Activated T-cell treated with anti-CD3 and anti-CD28 coated beads, Interleukin-2, amount 50 U/mL, for 72 hours (primary cell): ENCODE results near the gene CYTIP. TPM values are rescaled to one million over a fixed set of nuclear protein-coding genes. Genes with fewer than 3 reads are reported as not detected.
"Not testable (repeated sequence)": the region's sequence is repeated elsewhere in the genome, so short reads cannot be mapped to it uniquely, and the experiment has no call there.

Source experiments
- ATAC-seq, 2 donors: fragments of 150-1000 bp; cut with Tn5 transposase; replicated peaks in 1 of 2; 2 replicates each; pipeline ENCODE4 v1.10.0; 2021; ENCODE audit warnings: moderate library complexity in 2 of 2, mild to moderate bottlenecking in 1 of 2
- DNase-seq, 2 donors: peaks; one replicate each; pipeline ENCODE4 v3.0.0; 2021 to 2022; ENCODE audit warnings: mixed read lengths in 1 of 2
- H3K27ac Mint-ChIP-seq: one replicate; pipeline ENCODE4 v1.8.0; 2022; ENCODE audit warnings: mild to moderate bottlenecking, moderate library complexity, mixed read lengths
- H3K27me3 Mint-ChIP-seq: one replicate; pipeline ENCODE4 v1.8.0; 2022; ENCODE audit warnings: low read depth, mixed read lengths
- H3K36me3 Mint-ChIP-seq, 2 donors: one replicate each; pipeline ENCODE4 v1.8.0; 2022; ENCODE audit warnings: mixed read lengths in 2 of 2, mild to moderate bottlenecking in 1 of 2; ENCODE audit not compliant: insufficient read depth in 2 of 2
- H3K4me1 Mint-ChIP-seq: one replicate; pipeline ENCODE4 v1.8.0; 2022; ENCODE audit warnings: low read depth, mixed read lengths
- H3K4me3 Mint-ChIP-seq, 2 donors: one replicate each; pipeline ENCODE4 v1.8.0; 2022; ENCODE audit warnings: mild to moderate bottlenecking in 2 of 2, mixed read lengths in 2 of 2, moderate library complexity in 2 of 2
- H3K9me3 Mint-ChIP-seq, 2 donors: one replicate each; pipeline ENCODE4 v1.8.0; 2022; ENCODE audit warnings: mixed read lengths in 2 of 2
- total RNA-seq, 2 donors: library from RNA; stranded (reverse); gene quantifications; one replicate each; pipeline ENCODE4 v1.2.3, GENCODE V29; 2022

Gene CYTIP
- total RNA-seq, 2 donors from 2014 or later, result 444 to 460 TPM

GRCh38 chr2:157413326-157414035 is 30.4 kb downstream of the CYTIP start:
- peaks cover 17 to 55% of the 10 kb centered on the region in 2 donors for H3K36me3 Mint-ChIP-seq
- H3K4me1 Mint-ChIP-seq, result peaks cover 93% of the 10 kb centered on the region
- peak; percentile 66 to 67 for DNase-seq
- H3K9me3 Mint-ChIP-seq, result no peaks in the 10 kb centered on the region
- no peaks in the 10 kb centered on the region for H3K27me3 Mint-ChIP-seq
- peak overlapping the region; percentile 97 for H3K27ac Mint-ChIP-seq
- peak overlapping the region; percentile 52 to 70 for H3K4me3 Mint-ChIP-seq
- peak; percentile 74 to 84 for ATAC-seq

GRCh38 chr2:157411624-157412336 is 32.1 kb downstream of the CYTIP start:
- Mint-ChIP-seq H3K4me3 (peak overlapping the region in 1 of 2 donors; percentile 26), H3K27me3 (no peaks in the 10 kb centered on the region), H3K4me1 (peaks cover 90% of the 10 kb centered on the region), H3K36me3 (peaks cover 11 to 41% of the 10 kb centered on the region in 2 donors), H3K27ac (peak overlapping the region; percentile 97), H3K9me3 (no peaks in the 10 kb centered on the region)
- ATAC-seq (no peak), DNase-seq (no peak)

- Mint-ChIP-seq H3K4me1 (peaks cover 89% of the 10 kb centered on the region), H3K4me3 (peak overlapping the region in 1 of 2 donors; percentile 38), H3K36me3 (peaks cover 26 to 47% of the 10 kb centered on the region in 2 donors), H3K27ac (peak overlapping the region; percentile 97)
- ATAC-seq, DNase-seq, H3K27me3 Mint-ChIP-seq, H3K9me3 Mint-ChIP-seq: not testable (repeated sequence)
Measured at GRCh38 chr2:157405398-157405797, 38.5 kb downstream of the CYTIP start.

GRCh38 chr2:157404363-157404762 is 39.5 kb downstream of the CYTIP start:
- Mint-ChIP-seq H3K36me3 (peaks cover 30 to 52% of the 10 kb centered on the region in 2 donors), H3K4me3 (peak overlapping the region; percentile 52 to 90), H3K4me1 (peaks cover 85% of the 10 kb centered on the region), H3K27me3 (no peaks in the 10 kb centered on the region), H3K27ac (peak overlapping the region; percentile 97), H3K9me3 (peaks cover 9 to 12% of the 10 kb centered on the region in 2 donors)
- DNase-seq, result peak; percentile 59 to 76
- peak; percentile 87 to 88 for ATAC-seq

- H3K36me3 Mint-ChIP-seq, result peaks cover 36 to 65% of the 10 kb centered on the region in 2 donors
- peaks cover 72% of the 10 kb centered on the region for H3K4me1 Mint-ChIP-seq
- H3K9me3 Mint-ChIP-seq, result peaks cover 14 to 15% of the 10 kb centered on the region in 2 donors
- peak overlapping the region; percentile 52 to 90 for H3K4me3 Mint-ChIP-seq
- ATAC-seq, H3K27me3 Mint-ChIP-seq: not testable (repeated sequence)
- peak overlapping the region; percentile 83 for H3K27ac Mint-ChIP-seq
- DNase-seq, result peak in 1 of 2 donors; percentile 40
Measured at GRCh38 chr2:157402801-157403485, 40.9 kb downstream of the CYTIP start.

GRCh38 chr2:157395811-157396210 is 48.1 kb downstream of the CYTIP start:
- peaks cover 8% of the 10 kb centered on the region for H3K4me1 Mint-ChIP-seq
- ATAC-seq, result peak in 1 of 2 donors; percentile 44

GRCh38 chr2:157394928-157395327 is 49.0 kb downstream of the CYTIP start:
- H3K27ac Mint-ChIP-seq, result no peak overlapping the region
- H3K9me3 Mint-ChIP-seq, result peaks cover 16% of the 10 kb centered on the region in 2 donors
- DNase-seq (no peak), ATAC-seq (no peak)
- no peaks in the 10 kb centered on the region for H3K27me3 Mint-ChIP-seq
- H3K36me3 Mint-ChIP-seq, result peaks cover 23 to 30% of the 10 kb centered on the region in 2 donors
- H3K4me1 Mint-ChIP-seq, result no peaks in the 10 kb centered on the region
- no peak overlapping the region for H3K4me3 Mint-ChIP-seq

More at GRCh38 chr2:157395811-157396210, 48.1 kb downstream of the CYTIP start:
- H3K27me3 Mint-ChIP-seq, result no peaks in the 10 kb centered on the region
- no peak overlapping the region for H3K4me3 Mint-ChIP-seq
- peaks cover 26 to 39% of the 10 kb centered on the region in 2 donors for H3K36me3 Mint-ChIP-seq
- DNase-seq, result no peak
- H3K9me3 Mint-ChIP-seq, result peaks cover 16 to 18% of the 10 kb centered on the region in 2 donors
- H3K27ac Mint-ChIP-seq, result no peak overlapping the region

GRCh38 chr2:157393348-157393747 is 50.5 kb downstream of the CYTIP start:
- Mint-ChIP-seq H3K27ac (no peak overlapping the region), H3K4me3 (no peak overlapping the region), H3K36me3 (peaks cover 20 to 21% of the 10 kb centered on the region in 2 donors), H3K9me3 (peaks cover 14 to 17% of the 10 kb centered on the region in 2 donors), H3K27me3 (no peaks in the 10 kb centered on the region), H3K4me1 (no peaks in the 10 kb centered on the region)
- DNase-seq (no peak), ATAC-seq (no peak)

- Mint-ChIP-seq H3K4me1 (peaks cover 26% of the 10 kb centered on the region), H3K36me3 (peaks cover 23 to 25% of the 10 kb centered on the region in 2 donors), H3K4me3 (no peak overlapping the region), H3K9me3 (peaks cover 16 to 20% of the 10 kb centered on the region in 2 donors), H3K27me3 (no peaks in the 10 kb centered on the region), H3K27ac (peak overlapping the region; percentile 67)
- DNase-seq, result no peak
- no peak for ATAC-seq
Measured at GRCh38 chr2:157388827-157389226, 55.1 kb downstream of the CYTIP start.

GRCh38 chr2:157386747-157387146 is 57.1 kb downstream of the CYTIP start:
- Mint-ChIP-seq H3K27ac (peak overlapping the region; percentile 72), H3K36me3 (peaks cover 17 to 18% of the 10 kb centered on the region in 2 donors), H3K27me3 (no peaks in the 10 kb centered on the region), H3K9me3 (peaks cover 16 to 18% of the 10 kb centered on the region in 2 donors), H3K4me3 (peak overlapping the region in 1 of 2 donors; percentile 45), H3K4me1 (peaks cover 29% of the 10 kb centered on the region)
- DNase-seq (no peak), ATAC-seq (no peak)

GRCh38 chr2:157386247-157386646 is 57.6 kb downstream of the CYTIP start:
- peak; percentile 53 to 78 for ATAC-seq
- peak overlapping the region in 1 of 2 donors; percentile 45 for H3K4me3 Mint-ChIP-seq
- peaks cover 12 to 15% of the 10 kb centered on the region in 2 donors for H3K36me3 Mint-ChIP-seq
- H3K9me3 Mint-ChIP-seq, result peaks cover 13 to 14% of the 10 kb centered on the region in 2 donors
- DNase-seq, result no peak
- peak overlapping the region; percentile 72 for H3K27ac Mint-ChIP-seq
- no peaks in the 10 kb centered on the region for H3K27me3 Mint-ChIP-seq
- H3K4me1 Mint-ChIP-seq, result peaks cover 34% of the 10 kb centered on the region

GRCh38 chr2:157377861-157378260 is 66.0 kb downstream of the CYTIP start:
- peaks cover 23 to 27% of the 10 kb centered on the region in 2 donors for H3K36me3 Mint-ChIP-seq
- H3K4me1 Mint-ChIP-seq, result peaks cover 26% of the 10 kb centered on the region
- H3K27ac Mint-ChIP-seq, result no peak overlapping the region
- ATAC-seq, result no peak
- peaks cover 11 to 20% of the 10 kb centered on the region in 2 donors for H3K9me3 Mint-ChIP-seq
- DNase-seq, result no peak
- H3K27me3 Mint-ChIP-seq, result no peaks in the 10 kb centered on the region
- no peak overlapping the region for H3K4me3 Mint-ChIP-seq
